Heart left ventricle (tissue), 13 donors: ENCODE measurements around the gene CACNA2D3.

Experiments
- CTCF ChIP-seq, 12 donors: fragments of 200-600 bp; sonication (generic) in 4 of 12; IDR thresholded peaks; one replicate each; pipeline versions ENCODE4 v1.5.0 to v1.8.0; 2018 to 2022; ENCODE audit warnings: antibody characterized with exemption in 12 of 12, mild to moderate bottlenecking in 5 of 12
- POLR2A ChIP-seq, 2 donors: fragments of 450-650 bp; IDR thresholded peaks; one replicate each; pipeline ENCODE4 v1.6.1; 2017; ENCODE audit warnings: antibody characterized with exemption in 2 of 2, mild to moderate bottlenecking in 2 of 2, moderate library complexity in 2 of 2
- donor health status: ischemic (EF 13 %, LVEDD 7.1; RV severe dilation, severe dysfunction).
- donor health status: DM: no; HTN: yes; CAD: no.
- donor health status: DM: no; HTN: no; CAD: no.
- donor health status: ischemic (EF 25% LVEDD 6.9; RV normal size, moderate dysfunction).
- donor health status: ischemic (EF 25% LVEDD 5.7; RV mildly dilated, moderate dysfunction).
- donor health status: ischemic (EF 35%, LVEDD 5.7; RV mildly dilated, moderate dysfunction).
- donor health status: nonischemic (EF 11% LVEDD 7.7; RV severe dilation, severe dysfunction).
- donor health status: DM: yes; HTN: yes; CAD: no.
- donor health status: PGD.
- donor health status: ischemic (EF 29% LVEDD 5.4; RV normal size, mild dysfunction).
- donor health status: nonischemic (EF 23%, LVEDD 6.1; RV moderate dilation, normal function).

- no peak for TF ChIP-seq CTCF (IDR thresholded peaks at IDR 0.05)
- TF ChIP-seq POLR2A (IDR thresholded peaks at IDR 0.05): no peak
Observed at GRCh38 chr3:54484334-54484733, 362.0 kb downstream of the CACNA2D3 start.
